Panc1 (cell line): ENCODE data around the gene POLR3E. TPM values are rescaled to one million over a fixed set of nuclear protein-coding genes. Genes with fewer than 3 reads are reported as not detected.

ENCODE experiments used
- ATAC-seq: fragments of 200-7000 bp; cut with Tn5 transposase; 2 replicates; pipeline ENCODE4 v1.9.1; 2020; ENCODE audit warnings: mild to moderate bottlenecking, moderate library complexity
- BruUV-seq: library from RNA; stranded (reverse); fragments of 400-500 nt; replicated peaks from 2 replicates; lab custom pipeline; 2021; lab: Mats Ljungman, UMichigan
- CTCF ChIA-PET: fragments of 300-600 bp; sonication (Branson Sonifier 250); formaldehyde crosslinking; loops from one replicate; lab custom pipeline; 2022; ENCODE audit warnings: antibody characterized with exemption; lab: Charles Lee
- POLR2A ChIA-PET: fragments of 300-600 bp; sonication (Branson Sonifier 250); formaldehyde crosslinking; loops from one replicate; lab custom pipeline; 2022; ENCODE audit warnings: antibody characterized with exemption; lab: Charles Lee
- DNase-seq: peaks from one replicate; pipeline ENCODE4 v3.0.0-alpha.2; 2010; ENCODE audit warnings: low read depth, low spot score
- H3K27ac ChIP-seq: 2 replicates; pipeline ENCODE4 v1.5.1; 2011; ENCODE audit warnings: mild to moderate bottlenecking, low read length, inconsistent platforms
- H3K27me3 ChIP-seq: fragments of 200-500 bp; sonication (Bioruptor generic); 2 replicates; pipeline ENCODE4 v1.6.0; 2014; ENCODE audit warnings: low read length, inconsistent platforms; ENCODE audit not compliant: control insufficient read depth, insufficient read depth
- H3K36me3 ChIP-seq: fragments of 200-500 bp; sonication (Bioruptor generic); 2 replicates; pipeline ENCODE4 v1.5.1; 2014; ENCODE audit warnings: inconsistent platforms, mild to moderate bottlenecking, low read length, moderate library complexity; ENCODE audit not compliant: control insufficient read depth, insufficient read depth
- H3K4me1 ChIP-seq: 2 replicates; pipeline ENCODE4 v1.5.1; 2011; ENCODE audit warnings: inconsistent platforms, mild to moderate bottlenecking, low read length, moderate library complexity; ENCODE audit not compliant: control insufficient read depth, insufficient read depth
- H3K4me3 ChIP-seq, 2 experiments: 2 replicates each; pipeline ENCODE4 v1.5.1; 2011 to 2012; ENCODE audit warnings: low read depth in 2 of 2, low read length in 2 of 2, mild to moderate bottlenecking in 2 of 2, inconsistent platforms in 1 of 2, moderate library complexity in 1 of 2
- H3K9me3 ChIP-seq: fragments of 200-500 bp; sonication (Bioruptor generic); 2 replicates; pipeline ENCODE4 v1.5.1; 2014; ENCODE audit warnings: low read depth, mild to moderate bottlenecking, inconsistent platforms, low read length, moderate library complexity; ENCODE audit not compliant: control insufficient read depth, insufficient read depth
- CTCF ChIP-seq: fragments of 450-650 bp; IDR thresholded peaks from 2 replicates; pipeline ENCODE4 v1.5.1; 2017; ENCODE audit warnings: mild to moderate bottlenecking
- POLR2AphosphoS5 ChIP-seq: IDR thresholded peaks from 2 replicates; pipeline ENCODE4 v1.6.1; 2012; ENCODE audit warnings: mild to moderate bottlenecking, low read depth, low read length, moderate library complexity
- REST ChIP-seq, 2 experiments: IDR thresholded peaks; 2 replicates each; pipeline ENCODE4 v1.6.1; 2011 to 2012; ENCODE audit warnings: low read depth in 2 of 2, control low read depth in 1 of 2, low read length in 1 of 2, mild to moderate bottlenecking in 1 of 2, moderate library complexity in 1 of 2; ENCODE audit not compliant: insufficient read depth in 1 of 2
- SIN3A ChIP-seq: IDR thresholded peaks from 2 replicates; pipeline ENCODE4 v1.6.1; 2012; ENCODE audit warnings: low read depth, mild to moderate bottlenecking, low read length, moderate library complexity, borderline replicate concordance; ENCODE audit not compliant: insufficient read depth
- TCF7L2 ChIP-seq: IDR thresholded peaks from 2 replicates; pipeline ENCODE4 v1.6.1; 2011; ENCODE audit warnings: mild to moderate bottlenecking, low read depth, low read length, inconsistent platforms
- in situ Hi-C: cut with HindIII; loops from 2 replicates; pipeline ENCODE4 v1.10.0; 2016; ENCODE audit warnings: low sequenced_read_pairs, low pct_unique_long_range_greater_than_20kb
- intact Hi-C: fragments of 100-400 bp; cut with micrococcal nuclease; formaldehyde crosslinking; loops from one replicate; pipeline ENCODE4 v1.10.0; 2022; ENCODE audit not compliant: unreplicated experiment
- total RNA-seq: library from RNA; stranded (reverse); gene quantifications from one replicate; pipeline ENCODE4 v1.2.1, GENCODE V29; 2021; ENCODE audit not compliant: unreplicated experiment

Gene POLR3E
- total RNA-seq, 1 experiment from 2014 or later = 45.2 TPM

- Histone ChIP-seq H3K9me3 (no peaks in the 10 kb centered on the region), H3K27me3 (no peaks in the 10 kb centered on the region), H3K36me3 (no peaks in the 10 kb centered on the region), H3K27ac (peak overlapping the region; percentile 62), H3K4me3 (peak overlapping the region; percentile 87 to 92), H3K4me1 (peaks cover 3% of the 10 kb centered on the region; the same call in 1 of the 2 replicates)
- BruUV-seq = no TSS peak
- intact Hi-C loops (loop anchor here (5.0 kb wide), 1 partner anchor 99 kb away; no protein-coding TSS in a partner anchor), in situ Hi-C loops (no loop called here)
- ChIA-PET CTCF (no interaction called here), POLR2A (no interaction called here)
- no peak for TF ChIP-seq SIN3A
- no peak for TF ChIP-seq REST (IDR thresholded peaks at IDR 0.05; ENCODE audit: insufficient read depth in 1 of 2, low read depth in 2 of 2, low read length in 1 of 2)
- no peak for TF ChIP-seq POLR2AphosphoS5
- TF ChIP-seq TCF7L2 = no peak
- TF ChIP-seq CTCF = no peak
- DNase-seq = no peak
- no peak for ATAC-seq
These were observed 740 bp upstream of the POLR3E start for GRCh38 chr16:22296225-22297113.

GRCh38 chr16:22297871-22298733 lies 893 bp downstream of the POLR3E start:
- no TSS peak for BruUV-seq
- Histone ChIP-seq H3K36me3 (no peaks in the 10 kb centered on the region), H3K27me3 (no peaks in the 10 kb centered on the region), H3K4me1 (peaks cover 3% of the 10 kb centered on the region; the same call in 1 of the 2 replicates), H3K4me3 (peak overlapping the region; percentile 81 to 87), H3K9me3 (no peaks in the 10 kb centered on the region), H3K27ac (peak overlapping the region; percentile 76)
- DNase-seq (peak; percentile 97), ATAC-seq (peak; percentile 71)
- intact Hi-C loops = loop anchor here (5.0 kb wide), 1 partner anchor 101 kb away; no protein-coding TSS in a partner anchor
- CTCF ChIA-PET = interaction anchor here (0.7 to 1.4 kb wide), 2 partner anchors 90 to 110 kb away, joined by 3 read pairs; no protein-coding TSS in a partner anchor
- POLR2A ChIA-PET = no interaction called here
- no peak for TF ChIP-seq CTCF
- no peak for TF ChIP-seq REST (IDR thresholded peaks at IDR 0.05; ENCODE audit: insufficient read depth in 1 of 2, low read depth in 2 of 2, low read length in 1 of 2)
- peak; percentile 38; the same call in 1 of the 2 replicates for TF ChIP-seq TCF7L2
- TF ChIP-seq SIN3A = peak; percentile 78
- peak; percentile 99 for TF ChIP-seq POLR2AphosphoS5
- in situ Hi-C loops = no loop called here
